WI38 (cell line): Measurements from ENCODE around the gene AGAP3.
A peak's percentile ranks its signal among the peaks of the same experiment; 100 is the strongest.

Experiments used
- H3K4me3 ChIP-seq: 2 replicates; pipeline ENCODE4 v1.5.1; 2011; ENCODE audit warnings: low read depth, mild to moderate bottlenecking, control low read depth, low read length
- CTCF ChIP-seq: IDR thresholded peaks from 2 replicates; pipeline ENCODE4 v1.5.1; 2012; ENCODE audit warnings: low read depth, mild to moderate bottlenecking, control low read depth, low read length

AGAP3 gene

DNA sequence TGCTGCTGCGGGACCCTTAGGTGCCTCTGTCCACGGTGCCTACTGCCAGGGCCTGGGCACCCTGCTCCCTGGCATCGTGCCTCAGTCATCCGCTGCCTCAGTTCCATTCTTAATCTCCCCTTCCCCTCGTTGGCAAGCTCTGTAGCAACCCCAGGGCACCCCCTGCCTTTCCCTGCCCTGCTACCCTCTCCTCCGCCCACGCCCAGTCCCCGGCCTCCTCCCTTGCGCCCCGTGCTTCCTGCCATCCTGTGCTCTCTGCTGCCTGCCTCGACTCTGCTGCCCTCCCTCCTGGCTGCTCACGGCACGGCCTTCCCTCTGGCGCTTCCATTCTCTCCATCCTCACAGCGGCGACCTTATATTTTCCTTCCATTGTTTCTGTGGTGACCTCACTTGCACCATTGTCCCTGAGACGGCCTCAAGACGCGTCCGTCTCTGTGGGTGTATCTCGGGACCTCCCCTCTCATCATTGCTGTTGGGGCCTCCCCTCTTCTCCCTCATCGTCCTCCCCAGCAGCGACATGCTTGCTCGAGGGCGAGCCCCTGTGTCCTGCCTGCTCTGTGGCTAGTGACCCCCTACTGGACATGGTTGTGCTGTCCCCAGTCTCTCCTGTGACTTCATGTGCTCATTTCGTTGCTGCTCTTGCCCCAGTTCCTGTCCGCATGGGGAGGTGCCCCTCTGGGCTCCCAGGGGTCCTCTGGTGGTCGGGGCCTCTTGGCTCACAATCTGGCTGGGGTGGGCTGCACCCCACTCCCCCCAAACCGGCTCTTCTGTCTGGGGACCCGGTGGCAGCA is 35.3 kb downstream of the AGAP3 start:
- no peak overlapping the region for H3K4me3 ChIP-seq
- TF ChIP-seq CTCF = no peak

DNA sequence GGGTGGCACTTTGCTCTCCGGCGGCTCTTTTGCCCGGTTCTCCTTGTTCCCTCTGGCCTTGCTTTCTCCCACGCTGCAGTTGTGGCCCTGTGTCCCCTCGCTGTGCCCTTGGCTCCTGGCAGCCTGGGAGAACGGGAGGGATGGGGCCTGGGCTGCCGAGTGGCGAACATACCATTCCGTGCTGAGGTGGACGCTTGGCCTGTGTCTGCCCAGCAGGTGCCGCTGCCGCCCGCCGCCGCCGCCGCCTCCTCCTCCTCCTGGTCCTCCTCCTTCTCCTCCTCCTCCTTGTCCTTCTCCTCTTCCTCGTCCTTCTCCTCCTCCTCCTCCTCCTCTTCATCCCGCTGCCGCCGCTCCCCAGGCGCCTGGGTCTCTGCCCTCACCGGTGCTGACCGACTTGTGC is 36.0 kb downstream of the AGAP3 start:
- no peak for TF ChIP-seq CTCF
- H3K4me3 ChIP-seq = no peak overlapping the region

- TF ChIP-seq CTCF = no peak
- no peak overlapping the region for H3K4me3 ChIP-seq
Measured at GRCh38 chr7:151122796-151123157, 36.5 kb downstream of the AGAP3 start.

GRCh38 chr7:151123158-151123821 is 37.0 kb downstream of the AGAP3 start:
- H3K4me3 ChIP-seq = no peak overlapping the region
- no peak for TF ChIP-seq CTCF

DNA sequence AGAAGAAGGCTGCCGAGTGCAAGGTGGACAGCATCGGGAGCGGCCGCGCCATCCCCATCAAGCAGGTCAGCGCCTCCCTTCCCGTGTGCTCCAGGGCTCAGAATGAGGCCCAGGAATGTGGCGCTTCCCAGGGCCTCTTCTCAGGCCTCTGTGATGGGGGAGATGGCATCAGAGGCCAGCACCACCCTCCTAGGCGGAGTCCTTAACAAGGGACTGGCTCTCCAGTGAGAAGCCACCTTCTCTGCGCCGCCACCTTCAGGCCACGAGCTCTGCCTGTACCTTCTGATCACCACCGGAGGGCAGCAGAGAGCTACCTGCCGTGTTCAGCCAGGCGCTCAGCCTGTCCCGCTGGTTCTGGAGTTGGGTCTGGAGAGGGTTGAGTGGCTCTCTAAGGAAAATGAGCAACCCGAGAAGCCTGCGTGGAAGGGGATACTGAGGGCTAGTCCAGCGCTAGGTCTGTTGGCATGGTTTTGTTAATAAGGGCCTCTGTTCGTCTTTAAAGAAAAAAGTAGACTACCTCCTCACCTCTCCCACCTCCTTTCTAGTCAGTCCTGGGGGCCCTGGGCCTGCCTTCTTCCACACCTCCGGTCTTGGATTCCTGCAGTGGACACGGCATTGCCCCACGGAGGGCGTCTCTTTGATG is 37.7 kb downstream of the AGAP3 start:
- H3K4me3 ChIP-seq = no peak overlapping the region
- TF ChIP-seq CTCF = peak; percentile 98

DNA sequence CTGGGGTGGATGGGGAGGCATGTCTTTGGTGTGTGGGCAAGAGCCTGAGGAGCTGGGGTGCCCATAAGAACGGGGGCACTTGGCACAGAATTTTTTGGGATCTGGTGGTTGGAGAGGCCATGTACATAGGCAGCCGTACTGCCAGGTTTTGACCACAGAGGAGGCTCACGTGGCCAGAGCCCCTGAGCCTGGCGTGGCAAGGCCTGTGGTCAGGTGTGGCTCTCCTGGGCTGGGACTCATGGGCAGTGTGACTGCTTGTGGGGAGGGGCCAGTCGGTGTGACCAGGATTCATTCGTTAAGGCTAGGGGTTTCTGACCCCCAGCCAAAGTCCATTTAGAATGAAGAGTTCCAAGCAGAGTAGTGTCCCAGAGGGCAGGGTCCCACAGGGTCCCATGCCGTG is 38.2 kb downstream of the AGAP3 start:
- no peak for TF ChIP-seq CTCF
- H3K4me3 ChIP-seq = no peak overlapping the region

DNA sequence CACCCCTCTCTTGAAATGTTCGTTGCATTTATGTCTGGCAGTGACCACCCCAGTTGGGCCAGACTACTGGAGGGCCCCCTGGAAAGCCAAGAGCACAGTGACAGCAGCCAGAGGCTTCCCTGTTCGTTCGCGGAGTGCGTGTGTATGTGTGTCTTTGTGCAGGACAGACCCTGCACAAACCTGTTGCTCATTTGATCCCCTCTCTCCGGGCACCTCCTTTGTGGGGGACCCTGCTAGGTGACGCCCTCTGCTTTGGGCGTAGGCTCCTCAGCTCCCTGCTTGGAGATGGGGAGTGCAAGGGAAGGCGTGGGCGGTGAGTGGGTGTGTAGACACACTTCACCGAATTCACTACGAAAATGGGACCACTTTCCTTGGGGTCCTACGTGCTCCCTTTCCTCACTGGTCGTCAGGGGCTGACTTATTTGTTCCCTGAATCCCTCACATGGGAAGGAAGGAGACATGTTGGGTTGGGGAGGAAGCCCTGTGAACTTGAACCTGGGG is 38.7 kb downstream of the AGAP3 start:
- H3K4me3 ChIP-seq = no peak overlapping the region
- no peak for TF ChIP-seq CTCF
